PC-3 (cell line): ENCODE results near the gene ATG5.

Experiments used
- EZH2 ChIP-seq: fragments of 300-600 bp; sonication (generic); IDR thresholded peaks from one replicate; pipeline ENCODE4 v1.6.1; 2017; ENCODE audit warnings: antibody characterized with exemption, mild to moderate bottlenecking, low read length; ENCODE audit not compliant: unreplicated experiment
- EZH2phosphoT487 ChIP-seq: fragments of 300-600 bp; sonication (generic); IDR thresholded peaks from 2 replicates; pipeline ENCODE4 v1.6.1; 2018; ENCODE audit warnings: mild to moderate bottlenecking, antibody characterized with exemption, low read length, borderline replicate concordance
- TF ChIP-seq, protein P1 (sequence below): fragments of 300-600 bp; sonication (generic); conservative IDR thresholded peaks from 2 replicates; pipeline ENCODE4 v1.5.1; 2017; ENCODE audit warnings: antibody characterized with exemption, low read depth, mild to moderate bottlenecking, low read length

DNA sequence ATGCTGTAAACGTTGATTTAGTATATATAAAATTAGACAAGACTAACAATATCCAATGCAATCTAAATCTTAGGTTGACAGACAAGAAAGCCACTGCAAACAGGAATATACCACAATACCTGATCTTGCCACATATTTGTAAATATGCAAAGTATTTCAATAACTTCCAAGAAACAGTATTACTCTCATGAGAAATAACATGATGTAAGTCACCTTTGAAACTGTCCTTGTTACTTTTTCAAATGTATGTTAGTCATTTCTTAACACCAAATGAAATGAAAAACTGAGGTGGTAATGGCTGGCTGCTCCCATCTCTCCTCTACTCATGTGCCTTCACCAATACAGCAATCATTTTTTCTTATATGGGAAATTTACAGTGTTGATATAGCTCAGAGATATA, 118.7 kb downstream of the ATG5 start:
- TF ChIP-seq, protein P1, sequence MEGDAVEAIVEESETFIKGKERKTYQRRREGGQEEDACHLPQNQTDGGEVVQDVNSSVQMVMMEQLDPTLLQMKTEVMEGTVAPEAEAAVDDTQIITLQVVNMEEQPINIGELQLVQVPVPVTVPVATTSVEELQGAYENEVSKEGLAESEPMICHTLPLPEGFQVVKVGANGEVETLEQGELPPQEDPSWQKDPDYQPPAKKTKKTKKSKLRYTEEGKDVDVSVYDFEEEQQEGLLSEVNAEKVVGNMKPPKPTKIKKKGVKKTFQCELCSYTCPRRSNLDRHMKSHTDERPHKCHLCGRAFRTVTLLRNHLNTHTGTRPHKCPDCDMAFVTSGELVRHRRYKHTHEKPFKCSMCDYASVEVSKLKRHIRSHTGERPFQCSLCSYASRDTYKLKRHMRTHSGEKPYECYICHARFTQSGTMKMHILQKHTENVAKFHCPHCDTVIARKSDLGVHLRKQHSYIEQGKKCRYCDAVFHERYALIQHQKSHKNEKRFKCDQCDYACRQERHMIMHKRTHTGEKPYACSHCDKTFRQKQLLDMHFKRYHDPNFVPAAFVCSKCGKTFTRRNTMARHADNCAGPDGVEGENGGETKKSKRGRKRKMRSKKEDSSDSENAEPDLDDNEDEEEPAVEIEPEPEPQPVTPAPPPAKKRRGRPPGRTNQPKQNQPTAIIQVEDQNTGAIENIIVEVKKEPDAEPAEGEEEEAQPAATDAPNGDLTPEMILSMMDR = no peak
- no peak for TF ChIP-seq EZH2phosphoT487
- TF ChIP-seq EZH2 = no peak
